A549 (cell line): Measurements from ENCODE around the gene MYO3A. TPM values are rescaled to one million over a fixed set of nuclear protein-coding genes. Genes with fewer than 3 reads are reported as not detected.

Source experiments
- ATAC-seq, 2 experiments: fragments of 200-7000 bp in 1 of 2; fragments of >200 bp in 1 of 2; cut with Nextera tagmentation in 1 of 2; cut with Tn5 transposase in 1 of 2; 3 replicates each; pipeline versions ENCODE4 v1.8.0 to v1.9.1; 2018 to 2020; ENCODE audit warnings: mild to moderate bottlenecking in 1 of 2, moderate library complexity in 1 of 2
- CTCF ChIA-PET: fragments of 300-600 bp; sonication (Branson Sonifier 250); formaldehyde crosslinking; extraction: SDS; loops from one replicate; lab custom pipeline; 2021; ENCODE audit warnings: antibody characterized with exemption, inconsistent platforms; lab: Yijun Ruan, JAX
- POLR2A ChIA-PET: fragments of 350-600 bp; formaldehyde crosslinking; extraction: SDS; loops from one replicate; lab custom pipeline; 2021; ENCODE audit warnings: antibody characterized with exemption, inconsistent platforms; lab: Yijun Ruan, JAX
- DNase-seq, 2 experiments: peaks; one replicate each; pipeline versions ENCODE4 v3.0.0 to v3.0.0-alpha.2; 2011 to 2016; ENCODE audit warnings: low read depth in 1 of 2, low spot score in 1 of 2
- FAIRE-seq: peaks from 2 replicates; lab custom pipeline; 2011; peaks lifted over from hg19 to GRCh38; lab: Jason Lieb, UNC
- H3K27ac ChIP-seq, 2 experiments: fragments of >200 bp; sonication (Bioruptor Twin); formaldehyde crosslinking; 3 replicates each; pipeline ENCODE4 v1.5.1; 2016 to 2017
- H3K4me1 ChIP-seq: fragments of >200 bp; sonication (Bioruptor Twin); formaldehyde crosslinking; 3 replicates; pipeline ENCODE4 v1.6.1; 2016
- H3K4me2 ChIP-seq: fragments of >200 bp; sonication (Bioruptor Twin); formaldehyde crosslinking; 3 replicates; pipeline ENCODE4 v1.6.1; 2016
- H3K4me3 ChIP-seq: fragments of >200 bp; sonication (Bioruptor Twin); formaldehyde crosslinking; 3 replicates; pipeline ENCODE4 v1.5.1; 2016
- H3K9me3 ChIP-seq: fragments of >200 bp; sonication (Bioruptor Twin); formaldehyde crosslinking; 3 replicates; pipeline ENCODE4 v1.6.1; 2016
- CHD2 ChIP-seq: fragments of 150-350 bp; IDR thresholded peaks from 2 replicates; pipeline ENCODE4 v1.6.1; 2014; ENCODE audit warnings: low read length; ENCODE audit not compliant: partially characterized antibody
- CHD4 ChIP-seq: fragments of 200-600 bp; sonication (generic); IDR thresholded peaks from 2 replicates; pipeline ENCODE4 v1.6.1; 2016; ENCODE audit warnings: antibody characterized with exemption, mild to moderate bottlenecking, borderline replicate concordance
- ESRRA ChIP-seq: fragments of 150-350 bp; IDR thresholded peaks from 2 replicates; pipeline ENCODE4 v1.6.1; 2014; ENCODE audit warnings: mild to moderate bottlenecking, low read length, borderline replicate concordance
- FOSB ChIP-seq: fragments of 250-450 bp; sonication (Bioruptor Pico); IDR thresholded peaks from 2 replicates; pipeline ENCODE4 v1.5.0; 2020; ENCODE audit warnings: mild to moderate bottlenecking, moderate library complexity
- FOXS1 ChIP-seq: fragments of 250-450 bp; sonication (Bioruptor Pico); IDR thresholded peaks from 2 replicates; pipeline ENCODE4 v1.5.0; 2020; ENCODE audit warnings: mild to moderate bottlenecking, moderate library complexity
- GATA3 ChIP-seq: IDR thresholded peaks from 2 replicates; pipeline ENCODE4 v1.6.1; 2012; ENCODE audit warnings: borderline replicate concordance
- HOXA7 ChIP-seq: fragments of 250-450 bp; sonication (Bioruptor Pico); IDR thresholded peaks from 2 replicates; pipeline ENCODE4 v1.5.0; 2020; ENCODE audit warnings: mild to moderate bottlenecking, moderate library complexity
- JUN ChIP-seq, 2 experiments: fragments of >200 bp; sonication (Bioruptor Twin); formaldehyde crosslinking; IDR thresholded peaks; 2 replicates in 1 of 2; 3 replicates in 1 of 2; pipeline ENCODE4 v1.6.1; 2016 to 2017
- KDM1A ChIP-seq: fragments of 200-600 bp; sonication (generic); IDR thresholded peaks from 2 replicates; pipeline ENCODE4 v1.6.1; 2016; ENCODE audit warnings: low read depth, mild to moderate bottlenecking
- NR3C1 ChIP-seq: fragments of >200 bp; sonication (Bioruptor Twin); formaldehyde crosslinking; IDR thresholded peaks from 3 replicates; pipeline ENCODE4 v1.6.1; 2017
- PHF8 ChIP-seq: fragments of 200-600 bp; sonication (generic); IDR thresholded peaks from 2 replicates; pipeline ENCODE4 v1.6.1; 2016; ENCODE audit warnings: low read depth, mild to moderate bottlenecking, antibody characterized with exemption, moderate library complexity, borderline replicate concordance
- POLR2AphosphoS2 ChIP-seq: conservative IDR thresholded peaks from 2 replicates; pipeline ENCODE4 v1.6.1; 2012; ENCODE audit warnings: low read length, improper control_type of control experiment, inconsistent platforms
- SMC3 ChIP-seq: fragments of >200 bp; sonication (Bioruptor Twin); formaldehyde crosslinking; IDR thresholded peaks from 3 replicates; pipeline ENCODE4 v1.6.1; 2018; ENCODE audit warnings: inconsistent platforms
- ZNF302 ChIP-seq: fragments of 250-450 bp; sonication (Bioruptor Pico); IDR thresholded peaks from 2 replicates; pipeline ENCODE4 v1.9.0; 2021; ENCODE audit warnings: inconsistent platforms, mild to moderate bottlenecking, moderate library complexity
- WGBS: methylation state at CpG from one replicate; pipeline ENCODE4 v1.1.6; 2017; ENCODE audit errors: missing lambda C conversion rate; 5-methylcytosine and 5-hydroxymethylcytosine counted together
- polyA plus RNA-seq, 4 experiments: library from polyadenylated mRNA; depleted of rRNA in 3 of 4; stranded (reverse); fragments of >200 nt; fragmentation: RNase III in 1 of 4; extraction: RNeasy Plus Mini Kit Qiagen cat#74134 plus additional on column Dnase treatment in 1 of 4; gene quantifications; 2 replicates in 3 of 4; 3 replicates in 1 of 4; pipeline ENCODE4 v1.2.3, GENCODE V29; 2011 to 2017
- TF ChIP-seq, protein P1 (sequence below): IDR thresholded peaks from 2 replicates; pipeline ENCODE4 v1.6.1; 2012
- TF ChIP-seq, protein P2 (sequence below): IDR thresholded peaks from 2 replicates; pipeline ENCODE4 v1.6.1; 2012
- TF ChIP-seq, protein P3 (sequence below): fragments of >200 bp; sonication (Bioruptor Twin); formaldehyde crosslinking; IDR thresholded peaks from 3 replicates; pipeline ENCODE4 v1.5.1; 2016
- TF ChIP-seq, protein P4 (sequence below): IDR thresholded peaks from 2 replicates; pipeline ENCODE4 v1.6.1; 2012; ENCODE audit warnings: low read depth, borderline replicate concordance
- TF ChIP-seq, protein P5 (sequence below): fragments of 450-650 bp; IDR thresholded peaks from 2 replicates; pipeline ENCODE4 v1.6.1; 2014; ENCODE audit warnings: antibody characterized with exemption
- TF ChIP-seq, protein P6 (sequence below): fragments of 250-450 bp; sonication (Bioruptor Pico); IDR thresholded peaks from 2 replicates; pipeline ENCODE4 v1.5.0; 2020; ENCODE audit warnings: low read depth, mild to moderate bottlenecking, moderate library complexity

Gene MYO3A
- polyA plus RNA-seq, 2 of the 4 experiments (the other 2 are of a cell fraction), result not detected

DNA sequence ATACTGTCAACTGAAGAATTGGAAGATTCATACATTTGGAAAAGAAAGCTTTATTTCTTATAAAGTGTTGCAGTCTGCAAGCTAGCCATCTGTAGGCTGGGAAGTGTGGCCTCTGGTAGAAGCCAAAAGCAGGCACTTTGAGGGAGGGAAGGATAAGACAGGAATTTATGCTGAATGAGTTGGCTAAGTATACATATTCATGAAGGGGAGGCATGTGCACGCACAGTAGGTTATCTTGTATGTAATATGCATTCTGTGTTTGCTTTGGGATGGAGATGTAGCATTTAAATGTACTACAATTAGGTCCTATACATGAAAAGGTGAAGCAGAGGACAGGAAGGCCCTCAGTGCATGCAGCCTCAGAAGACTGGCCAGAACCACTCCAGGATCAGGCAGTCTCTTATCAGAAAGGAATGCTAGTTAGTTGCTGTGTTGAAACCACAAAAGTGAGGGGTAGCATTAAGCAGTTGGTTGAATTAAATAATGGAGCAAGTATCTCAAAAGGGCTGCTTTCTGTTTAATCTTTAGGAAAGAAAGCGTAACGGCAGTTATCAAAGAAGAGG is 40.9 kb downstream of the MYO3A start:
- Histone ChIP-seq H3K4me1 (no peaks in the 10 kb centered on the region), H3K4me2 (no peak overlapping the region), H3K9me3 (no peaks in the 10 kb centered on the region), H3K4me3 (no peak overlapping the region), H3K27ac (no peak overlapping the region)
- TF ChIP-seq CHD4, result no peak
- TF ChIP-seq GATA3, result no peak
- TF ChIP-seq, protein P1, sequence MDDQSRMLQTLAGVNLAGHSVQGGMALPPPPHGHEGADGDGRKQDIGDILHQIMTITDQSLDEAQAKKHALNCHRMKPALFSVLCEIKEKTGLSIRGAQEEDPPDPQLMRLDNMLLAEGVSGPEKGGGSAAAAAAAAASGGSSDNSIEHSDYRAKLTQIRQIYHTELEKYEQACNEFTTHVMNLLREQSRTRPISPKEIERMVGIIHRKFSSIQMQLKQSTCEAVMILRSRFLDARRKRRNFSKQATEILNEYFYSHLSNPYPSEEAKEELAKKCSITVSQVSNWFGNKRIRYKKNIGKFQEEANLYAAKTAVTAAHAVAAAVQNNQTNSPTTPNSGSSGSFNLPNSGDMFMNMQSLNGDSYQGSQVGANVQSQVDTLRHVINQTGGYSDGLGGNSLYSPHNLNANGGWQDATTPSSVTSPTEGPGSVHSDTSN, result no peak
- TF ChIP-seq, protein P2, sequence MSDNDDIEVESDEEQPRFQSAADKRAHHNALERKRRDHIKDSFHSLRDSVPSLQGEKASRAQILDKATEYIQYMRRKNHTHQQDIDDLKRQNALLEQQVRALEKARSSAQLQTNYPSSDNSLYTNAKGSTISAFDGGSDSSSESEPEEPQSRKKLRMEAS, result no peak
- no peak for TF ChIP-seq CHD2
- TF ChIP-seq, protein P3, sequence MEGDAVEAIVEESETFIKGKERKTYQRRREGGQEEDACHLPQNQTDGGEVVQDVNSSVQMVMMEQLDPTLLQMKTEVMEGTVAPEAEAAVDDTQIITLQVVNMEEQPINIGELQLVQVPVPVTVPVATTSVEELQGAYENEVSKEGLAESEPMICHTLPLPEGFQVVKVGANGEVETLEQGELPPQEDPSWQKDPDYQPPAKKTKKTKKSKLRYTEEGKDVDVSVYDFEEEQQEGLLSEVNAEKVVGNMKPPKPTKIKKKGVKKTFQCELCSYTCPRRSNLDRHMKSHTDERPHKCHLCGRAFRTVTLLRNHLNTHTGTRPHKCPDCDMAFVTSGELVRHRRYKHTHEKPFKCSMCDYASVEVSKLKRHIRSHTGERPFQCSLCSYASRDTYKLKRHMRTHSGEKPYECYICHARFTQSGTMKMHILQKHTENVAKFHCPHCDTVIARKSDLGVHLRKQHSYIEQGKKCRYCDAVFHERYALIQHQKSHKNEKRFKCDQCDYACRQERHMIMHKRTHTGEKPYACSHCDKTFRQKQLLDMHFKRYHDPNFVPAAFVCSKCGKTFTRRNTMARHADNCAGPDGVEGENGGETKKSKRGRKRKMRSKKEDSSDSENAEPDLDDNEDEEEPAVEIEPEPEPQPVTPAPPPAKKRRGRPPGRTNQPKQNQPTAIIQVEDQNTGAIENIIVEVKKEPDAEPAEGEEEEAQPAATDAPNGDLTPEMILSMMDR, result no peak
- TF ChIP-seq, protein P4, sequence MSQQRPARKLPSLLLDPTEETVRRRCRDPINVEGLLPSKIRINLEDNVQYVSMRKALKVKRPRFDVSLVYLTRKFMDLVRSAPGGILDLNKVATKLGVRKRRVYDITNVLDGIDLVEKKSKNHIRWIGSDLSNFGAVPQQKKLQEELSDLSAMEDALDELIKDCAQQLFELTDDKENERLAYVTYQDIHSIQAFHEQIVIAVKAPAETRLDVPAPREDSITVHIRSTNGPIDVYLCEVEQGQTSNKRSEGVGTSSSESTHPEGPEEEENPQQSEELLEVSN, result no peak
- TF ChIP-seq HOXA7 (CRISPR knock-in tag), result no peak
- TF ChIP-seq, protein P5, sequence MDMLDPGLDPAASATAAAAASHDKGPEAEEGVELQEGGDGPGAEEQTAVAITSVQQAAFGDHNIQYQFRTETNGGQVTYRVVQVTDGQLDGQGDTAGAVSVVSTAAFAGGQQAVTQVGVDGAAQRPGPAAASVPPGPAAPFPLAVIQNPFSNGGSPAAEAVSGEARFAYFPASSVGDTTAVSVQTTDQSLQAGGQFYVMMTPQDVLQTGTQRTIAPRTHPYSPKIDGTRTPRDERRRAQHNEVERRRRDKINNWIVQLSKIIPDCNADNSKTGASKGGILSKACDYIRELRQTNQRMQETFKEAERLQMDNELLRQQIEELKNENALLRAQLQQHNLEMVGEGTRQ, result no peak
- TF ChIP-seq ESRRA, result no peak
- 9% methylated on average over 3 of the region's 3 CpGs for WGBS
- FAIRE-seq (no peak), ATAC-seq (no peak), DNase-seq (no peak)
- POLR2A ChIA-PET, result no interaction called here
- CTCF ChIA-PET, result no interaction called here

DNA sequence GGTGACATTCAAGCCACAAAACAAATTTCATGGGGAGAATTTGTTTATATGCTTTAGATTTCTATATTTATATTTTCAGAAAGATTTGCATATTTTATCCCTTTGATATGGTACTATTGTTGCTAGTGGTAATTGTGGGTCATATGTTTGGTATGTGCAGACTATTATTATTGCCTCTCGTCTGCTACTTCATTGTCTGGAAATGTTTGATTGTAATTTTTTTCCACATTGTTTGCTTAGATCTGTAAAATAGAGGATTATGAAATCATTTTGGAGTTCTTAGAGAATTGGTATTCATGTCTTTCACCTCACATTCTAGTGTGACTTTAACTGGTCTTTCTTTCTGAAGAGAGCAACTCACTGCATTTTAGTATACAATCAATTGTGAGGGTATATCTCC is 44.7 kb downstream of the MYO3A start:
- TF ChIP-seq SMC3 (no peak), PHF8 (no peak), POLR2AphosphoS2 (no peak), ESRRA (no peak), KDM1A (no peak), NR3C1 (no peak), FOSB (no peak), JUN (IDR thresholded peaks at IDR 0.05) (no peak), FOXS1 (no peak), ZNF302 (CRISPR knock-in tag) (no peak)
- TF ChIP-seq, protein P6, sequence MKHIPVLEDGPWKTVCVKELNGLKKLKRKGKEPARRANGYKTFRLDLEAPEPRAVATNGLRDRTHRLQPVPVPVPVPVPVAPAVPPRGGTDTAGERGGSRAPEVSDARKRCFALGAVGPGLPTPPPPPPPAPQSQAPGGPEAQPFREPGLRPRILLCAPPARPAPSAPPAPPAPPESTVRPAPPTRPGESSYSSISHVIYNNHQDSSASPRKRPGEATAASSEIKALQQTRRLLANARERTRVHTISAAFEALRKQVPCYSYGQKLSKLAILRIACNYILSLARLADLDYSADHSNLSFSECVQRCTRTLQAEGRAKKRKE, result no peak
- TF ChIP-seq, all 56 proteins: peak for 0
- Histone ChIP-seq H3K4me2 (no peak overlapping the region), H3K4me1 (no peaks in the 10 kb centered on the region), H3K27ac (no peak overlapping the region), H3K9me3 (no peaks in the 10 kb centered on the region), H3K4me3 (no peak overlapping the region)
- DNase-seq (no peak), FAIRE-seq (no peak), ATAC-seq (no peak)
- ChIA-PET POLR2A (no interaction called here), CTCF (no interaction called here)
- 0% methylated on average over 1 of the region's 1 CpG for whole genome bisulfite sequencing
